ENCODE measurements around the gene JAKMIP3.
"Not testable (repeated sequence)": the region's sequence is repeated elsewhere in the genome, so short reads cannot be mapped to it uniquely, and the experiment has no call there.

JAKMIP3 gene

GRCh38 chr10:132066812-132067211 is 1.1 kb downstream of the JAKMIP3 start:
- no peak for DNase-seq

- DNase-seq, result no peak
Observed at GRCh38 chr10:132068431-132069121, 2.8 kb downstream of the JAKMIP3 start.

GRCh38 chr10:132069122-132069848 is 3.5 kb downstream of the JAKMIP3 start:
- no peak for DNase-seq

GRCh38 chr10:132069849-132070182 is 4.1 kb downstream of the JAKMIP3 start:
- DNase-seq, result no peak

GRCh38 chr10:132070724-132071123 is 5.0 kb downstream of the JAKMIP3 start:
- no peak for DNase-seq

- no peak for DNase-seq
Observed at GRCh38 chr10:132071667-132072066, 5.9 kb downstream of the JAKMIP3 start.

GRCh38 chr10:132075909-132076577 is 10.3 kb downstream of the JAKMIP3 start:
- no peak for DNase-seq

GRCh38 chr10:132076578-132077081 is 10.9 kb downstream of the JAKMIP3 start:
- DNase-seq, result no peak

GRCh38 chr10:132077091-132077490 is 11.3 kb downstream of the JAKMIP3 start:
- no peak for DNase-seq

- DNase-seq, result no peak
Observed at GRCh38 chr10:132078746-132079345, 13.1 kb downstream of the JAKMIP3 start.

GRCh38 chr10:132084384-132084783 is 18.6 kb downstream of the JAKMIP3 start:
- DNase-seq, result not testable (repeated sequence)

GRCh38 chr10:132093236-132093635 is 27.5 kb downstream of the JAKMIP3 start:
- not testable (repeated sequence) for DNase-seq

- no peak for DNase-seq
Observed at GRCh38 chr10:132094581-132095234, 29.0 kb downstream of the JAKMIP3 start.

GRCh38 chr10:132095403-132096113 is 29.8 kb downstream of the JAKMIP3 start:
- DNase-seq, result no peak

- peak; percentile 5 to 10 for DNase-seq
Observed at GRCh38 chr10:132096223-132096622, 30.5 kb downstream of the JAKMIP3 start.

GRCh38 chr10:132096863-132097478 is 31.2 kb downstream of the JAKMIP3 start:
- DNase-seq, result no peak

- DNase-seq, result no peak
Observed at GRCh38 chr10:132097609-132098377, 32.0 kb downstream of the JAKMIP3 start.

GRCh38 chr10:132098539-132099388 is 33.0 kb downstream of the JAKMIP3 start:
- DNase-seq, result no peak

GRCh38 chr10:132099389-132100090 is 33.8 kb downstream of the JAKMIP3 start:
- no peak for DNase-seq

Data from Kasumi-1 (cell line).